NCI-H1930 (cell line): ENCODE data around the gene F2R.
"Not testable (repeated sequence)": the region's sequence is repeated elsewhere in the genome, so short reads cannot be mapped to it uniquely, and the experiment has no call there.

Source experiments
- DNase-seq, 2 experiments: peaks; one replicate each; lab custom pipeline; 2025; lab: John Stamatoyannopoulos, UW

F2R gene

DNA sequence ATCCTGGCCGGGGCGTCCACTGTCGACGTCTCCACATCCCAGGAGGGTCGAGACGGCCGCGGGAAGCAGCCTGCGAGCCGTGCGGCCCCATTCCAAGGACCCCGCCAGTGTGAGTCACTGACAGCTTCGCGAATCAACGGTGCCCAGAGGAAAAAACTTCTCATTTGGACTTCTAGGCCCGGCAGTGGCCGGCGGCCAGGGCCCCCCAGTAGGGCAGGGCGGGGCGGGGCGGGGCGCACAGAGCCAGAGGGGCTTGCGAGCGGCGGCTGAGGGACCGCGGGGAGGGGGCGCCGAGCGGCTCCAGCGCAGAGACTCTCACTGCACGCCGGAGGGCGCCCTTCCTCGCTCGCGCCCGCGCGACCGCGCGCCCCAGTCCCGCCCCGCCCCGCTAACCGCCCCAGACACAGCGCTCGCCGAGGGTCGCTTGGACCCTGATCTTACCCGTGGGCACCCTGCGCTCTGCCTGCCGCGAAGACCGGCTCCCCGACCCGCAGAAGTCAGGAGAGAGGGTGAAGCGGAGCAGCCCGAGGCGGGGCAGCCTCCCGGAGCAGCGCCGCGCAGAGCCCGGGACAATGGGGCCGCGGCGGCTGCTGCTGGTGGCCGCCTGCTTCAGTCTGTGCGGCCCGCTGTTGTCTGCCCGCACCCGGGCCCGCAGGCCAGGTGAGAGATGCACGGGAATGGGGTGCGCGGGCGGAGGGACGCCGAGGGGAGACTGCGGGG, at the start of gene F2R:
TSS of gene F2R (plus strand) at position 391 of the 720 bp plus-strand sequence. CDS start at position 573, 182 bp downstream.
- peak; percentile 38 to 56 for DNase-seq

DNA sequence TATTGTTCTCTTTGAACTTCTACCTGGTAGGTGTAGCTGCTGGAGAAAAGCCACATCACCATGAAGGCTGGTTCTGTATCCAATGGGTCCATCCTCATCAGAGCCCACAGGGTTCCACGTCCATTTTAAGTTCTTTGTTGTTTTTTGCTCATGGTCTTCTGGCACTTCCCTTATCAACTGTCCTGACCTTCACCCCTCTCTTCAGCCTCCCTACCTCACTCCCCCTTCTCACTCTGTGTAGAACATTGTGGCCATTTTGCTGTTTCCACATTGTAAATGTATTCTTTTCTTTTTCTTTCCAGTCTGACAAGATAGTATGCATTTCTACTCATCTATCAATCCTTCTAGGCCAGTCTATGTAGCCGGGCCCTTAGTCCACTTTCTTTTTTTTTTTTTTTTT, 48.4 kb upstream of the F2R start:
- DNase-seq, result no peak

DNA sequence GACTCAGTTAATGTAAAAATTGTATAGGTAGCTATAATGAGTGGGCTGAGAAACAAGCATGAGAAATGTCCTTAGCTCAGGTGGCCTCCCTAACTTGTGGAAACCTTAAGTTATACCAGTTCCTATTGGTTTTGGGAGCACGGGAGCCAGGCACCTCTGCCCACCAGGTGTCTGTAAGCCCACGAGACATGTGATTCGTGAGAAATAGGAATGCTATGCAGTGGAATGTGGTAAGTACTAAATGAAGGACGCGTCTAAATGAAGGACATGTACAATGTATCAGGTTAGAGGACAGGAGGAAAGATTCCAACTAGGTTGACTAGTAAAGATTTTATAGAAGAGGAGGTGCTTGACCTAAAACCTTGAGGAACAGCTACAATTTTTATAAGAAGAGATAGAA, 46.7 kb upstream of the F2R start:
- DNase-seq, result no peak

DNA sequence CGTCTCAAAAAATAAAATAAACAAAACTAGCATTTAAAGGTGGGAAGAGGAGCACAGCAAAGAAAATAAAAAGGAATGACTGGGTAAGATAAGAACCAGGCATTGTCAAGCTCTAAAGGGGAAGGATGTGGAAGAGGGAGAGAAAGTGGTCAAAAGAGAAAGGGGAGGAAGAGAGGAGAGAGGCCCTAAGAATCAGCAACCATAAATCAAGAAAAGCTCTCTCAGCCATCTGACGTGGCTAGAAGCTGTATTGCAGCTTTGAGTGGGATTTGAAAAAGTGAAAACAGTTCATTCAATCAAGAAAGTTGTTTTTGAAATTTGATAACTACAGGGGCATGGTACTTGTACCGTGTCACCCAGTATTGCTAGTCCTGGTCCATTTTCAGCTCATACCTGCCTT, 45.4 kb upstream of the F2R start:
- DNase-seq, result no peak

DNA sequence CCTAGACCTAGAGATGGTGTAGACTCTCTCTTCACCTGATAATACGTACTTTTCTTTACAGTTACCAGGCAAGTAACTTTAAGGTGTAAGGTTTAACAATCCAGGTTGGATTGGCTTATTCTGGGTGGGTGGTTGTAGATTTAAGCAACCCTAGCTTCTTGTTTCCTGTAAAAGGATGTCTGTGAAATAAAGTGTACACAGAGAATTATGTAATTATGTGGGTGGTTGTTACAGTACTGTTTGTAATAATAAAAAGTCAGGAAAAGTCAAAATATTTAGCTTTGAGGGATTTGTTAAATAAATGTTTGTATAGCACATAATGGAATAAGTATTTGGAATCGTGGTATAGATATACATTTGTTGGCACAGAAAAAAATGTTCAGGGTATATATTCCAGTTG, 43.7 kb upstream of the F2R start:
- no peak for DNase-seq

DNA sequence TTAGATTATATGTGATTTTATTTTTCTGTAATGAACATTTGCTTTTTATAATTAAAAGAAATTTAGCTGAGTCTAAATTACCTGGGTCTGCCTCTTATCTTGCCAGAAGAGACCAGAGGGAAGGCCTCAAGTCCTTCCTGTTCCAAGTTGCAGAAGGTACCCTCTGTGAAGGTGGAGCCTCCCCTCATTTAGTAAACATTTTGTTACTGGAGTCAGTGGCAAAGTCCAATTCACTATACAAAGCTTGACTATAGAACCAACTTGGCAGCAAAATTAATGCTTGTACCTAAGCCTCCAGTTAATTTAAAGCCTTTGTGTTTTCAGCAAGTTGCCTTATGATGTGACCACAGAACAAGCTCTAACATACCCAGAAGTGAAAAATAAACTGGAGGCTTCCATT, 42.8 kb upstream of the F2R start:
- no peak for DNase-seq

DNA sequence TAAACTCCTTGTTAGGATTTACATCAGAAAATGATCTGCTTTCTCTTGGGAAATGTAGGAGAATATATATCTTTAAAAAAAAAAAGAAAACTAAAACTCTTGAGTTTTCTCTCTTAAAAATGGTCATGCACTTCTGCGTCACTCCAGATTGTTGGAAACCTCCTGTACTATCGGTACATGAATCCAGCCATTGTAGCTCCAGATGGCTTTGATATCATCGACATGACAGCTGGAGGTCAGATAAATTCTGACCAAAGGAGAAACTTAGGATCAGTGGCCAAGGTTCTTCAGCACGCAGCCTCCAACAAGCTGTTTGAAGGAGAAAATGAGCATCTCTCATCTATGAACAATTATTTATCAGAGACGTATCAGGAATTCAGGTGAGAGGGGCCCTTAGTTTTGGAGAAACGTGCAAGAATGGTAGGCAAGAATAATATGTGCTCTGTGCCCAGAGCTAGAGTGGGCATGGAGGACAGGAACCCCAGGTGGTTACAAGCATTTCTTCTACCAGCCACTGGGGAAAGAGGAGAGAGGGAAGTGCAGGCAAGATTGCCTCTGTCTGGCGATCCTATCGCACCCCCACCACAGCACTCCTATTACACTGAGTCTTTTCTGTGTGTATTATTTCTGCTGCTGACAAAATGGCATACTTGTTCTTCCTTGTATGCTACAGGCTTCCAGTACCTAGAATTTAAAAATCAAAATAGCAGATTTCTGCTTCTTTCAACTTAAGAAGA, 41.4 kb upstream of the F2R start:
- DNase-seq, result no peak

DNA sequence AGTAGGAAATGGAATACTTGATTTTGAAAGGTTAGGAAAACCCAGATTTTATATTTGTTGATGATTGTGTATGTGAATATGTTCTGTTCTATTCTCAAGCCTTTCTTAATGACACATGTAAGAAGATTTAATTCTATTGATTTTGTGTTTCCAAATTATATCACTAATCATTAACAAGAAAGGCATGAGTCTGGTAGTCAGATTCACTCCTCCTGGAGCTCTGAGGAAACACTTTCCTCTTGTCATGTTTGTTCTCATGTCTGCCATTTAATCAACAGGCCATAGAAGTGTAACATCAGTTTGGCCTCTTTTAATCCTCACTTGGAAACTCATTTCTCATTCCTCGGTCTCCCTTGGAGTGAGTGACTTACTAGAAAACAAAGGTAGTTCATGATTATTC, 40.6 kb upstream of the F2R start:
- DNase-seq, result no peak

DNA sequence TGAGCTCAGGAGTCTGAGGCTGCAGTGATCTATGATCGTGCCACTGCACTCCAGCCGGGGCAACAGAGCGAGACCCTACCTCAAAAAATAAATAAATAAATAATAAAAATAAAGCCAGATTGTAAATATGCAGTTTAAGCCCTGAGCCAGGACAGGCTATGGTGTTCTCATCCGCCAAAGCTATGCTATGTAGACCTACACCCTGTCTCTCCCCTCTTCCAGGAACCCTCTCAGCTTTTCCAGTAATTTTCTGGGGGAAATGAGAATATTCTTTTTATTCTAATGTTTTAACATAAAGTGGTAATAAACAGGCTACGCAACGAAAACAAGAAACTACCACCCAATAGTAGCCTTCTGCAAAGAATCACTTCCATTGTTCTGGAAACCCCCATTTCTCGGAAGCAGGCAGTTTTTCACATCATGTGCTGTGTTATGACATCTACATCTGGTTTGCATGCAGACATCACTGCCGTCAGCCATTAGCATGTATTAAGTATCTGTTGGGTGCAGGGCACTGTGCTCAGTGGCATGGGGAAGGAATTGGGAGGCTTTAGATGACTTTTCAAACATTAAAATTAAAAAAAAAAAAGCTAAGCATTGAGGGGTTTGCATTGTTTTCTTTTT, 38.0 kb upstream of the F2R start:
- DNase-seq, result no peak

DNA sequence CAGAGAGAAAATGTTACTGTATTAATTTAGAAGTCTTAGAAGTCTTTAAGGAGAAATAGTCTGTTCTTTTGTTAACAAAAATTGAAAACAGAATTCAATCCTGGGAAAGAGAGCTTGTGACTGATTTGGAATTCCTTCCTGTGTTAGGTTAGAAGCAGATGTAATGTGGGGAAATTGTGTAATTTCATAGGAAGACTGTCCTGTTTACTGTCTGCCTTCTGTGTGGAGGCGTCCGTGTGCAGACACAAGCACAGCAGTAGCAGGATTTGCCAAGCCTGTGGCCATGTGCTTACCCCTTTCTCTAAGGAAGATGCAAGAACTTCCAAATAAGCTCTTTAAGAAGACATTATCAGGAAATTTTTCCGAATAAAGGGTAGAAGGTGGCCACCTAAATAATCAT, 36.7 kb upstream of the F2R start:
- DNase-seq, result no peak

DNA sequence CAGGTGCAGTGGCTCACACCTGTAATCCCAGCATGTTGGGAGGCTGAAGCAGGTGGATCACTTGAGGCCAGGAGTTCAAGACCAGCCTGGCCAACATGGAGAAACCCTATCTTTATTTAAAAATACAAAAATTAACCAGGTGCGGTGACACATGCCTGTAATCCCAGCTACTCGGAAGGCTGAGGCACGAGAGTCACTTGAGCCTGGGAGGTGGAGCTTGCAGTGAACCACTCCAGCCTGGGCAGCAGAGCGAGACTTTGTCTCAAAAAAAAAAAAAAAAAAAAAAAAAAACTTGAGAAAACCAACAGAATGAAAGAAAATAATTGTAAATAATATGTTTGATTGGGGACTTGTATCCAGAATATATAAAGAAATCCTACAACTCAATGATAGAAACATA, 35.1 kb upstream of the F2R start:
- not testable (repeated sequence) for DNase-seq

DNA sequence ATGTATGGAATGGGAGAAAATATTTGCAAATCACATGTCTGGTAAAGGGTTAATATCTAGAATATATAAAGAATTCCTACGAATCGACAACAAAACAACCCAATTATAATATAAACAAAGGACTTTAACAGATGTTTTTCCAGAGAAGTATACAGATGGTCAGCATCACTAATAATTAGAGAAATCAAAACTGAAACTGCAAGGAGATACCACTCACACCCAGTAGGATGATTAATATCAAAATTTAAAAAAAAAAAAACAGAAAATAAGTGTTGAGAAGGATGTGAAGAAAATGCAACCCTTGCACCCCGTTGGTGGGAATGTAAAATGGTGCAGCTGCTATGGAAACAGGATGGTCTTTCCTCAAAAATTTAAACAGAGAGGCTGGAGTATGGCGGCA, 34.6 kb upstream of the F2R start:
- DNase-seq, result no peak

DNA sequence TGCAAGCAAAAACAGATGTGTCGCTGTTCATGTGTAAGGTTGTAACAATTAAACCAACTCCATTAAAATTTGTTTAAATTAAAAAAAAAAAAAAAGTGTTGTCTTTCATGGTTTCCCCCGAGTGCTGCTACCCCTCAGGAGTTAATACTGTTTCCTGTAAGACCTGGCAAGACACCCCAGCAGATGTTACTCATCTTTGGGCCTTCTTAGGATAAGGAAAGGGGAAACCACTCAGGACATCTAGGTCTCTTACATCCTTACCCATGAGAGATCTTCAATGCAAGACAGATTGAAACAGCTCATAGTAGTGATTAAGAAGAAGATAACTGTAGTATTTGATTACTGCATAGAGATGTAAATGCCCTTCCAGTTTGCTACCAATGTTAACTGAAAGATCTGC, 33.5 kb upstream of the F2R start:
- no peak for DNase-seq

DNA sequence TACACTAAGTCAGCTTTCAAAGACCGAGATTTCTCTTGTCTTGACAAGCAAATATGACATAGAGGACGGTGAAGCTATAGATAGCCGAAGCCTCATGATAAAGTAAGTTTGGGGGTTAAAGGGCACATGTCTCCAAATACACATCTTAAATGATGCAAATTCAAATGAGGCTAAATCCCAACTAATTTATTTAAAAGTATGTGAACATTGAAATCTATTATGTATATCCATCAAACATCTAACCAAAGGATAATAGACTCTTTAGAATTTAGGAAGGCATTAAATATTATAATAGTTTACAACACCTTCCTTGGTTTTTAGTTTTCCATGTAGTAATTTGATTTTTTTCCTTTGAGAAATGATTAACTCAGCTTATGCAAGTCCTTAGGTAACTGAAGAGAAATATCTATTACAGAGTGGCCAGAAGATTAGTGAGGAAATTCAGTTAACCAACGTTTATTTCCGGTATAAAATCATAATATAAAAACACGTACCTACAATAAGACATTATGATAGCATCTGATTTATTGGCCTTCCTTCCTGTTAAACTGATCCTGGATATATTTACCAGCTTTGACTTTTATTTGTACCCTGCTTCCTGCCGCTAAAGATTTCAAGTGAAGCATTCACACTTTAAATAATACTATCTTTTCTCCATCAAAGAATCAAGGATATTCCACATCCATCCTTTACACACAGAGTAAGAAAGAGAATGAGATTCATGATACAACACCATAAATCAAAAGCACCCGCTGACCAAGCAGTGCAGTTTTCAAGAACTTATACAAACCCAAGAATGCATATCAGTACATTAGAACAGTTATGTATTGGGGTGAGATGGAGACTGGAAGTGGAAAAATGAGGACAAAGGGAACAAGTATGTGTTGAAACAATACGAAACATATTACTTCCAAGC, 31.9 kb upstream of the F2R start:
- DNase-seq, result no peak

DNA sequence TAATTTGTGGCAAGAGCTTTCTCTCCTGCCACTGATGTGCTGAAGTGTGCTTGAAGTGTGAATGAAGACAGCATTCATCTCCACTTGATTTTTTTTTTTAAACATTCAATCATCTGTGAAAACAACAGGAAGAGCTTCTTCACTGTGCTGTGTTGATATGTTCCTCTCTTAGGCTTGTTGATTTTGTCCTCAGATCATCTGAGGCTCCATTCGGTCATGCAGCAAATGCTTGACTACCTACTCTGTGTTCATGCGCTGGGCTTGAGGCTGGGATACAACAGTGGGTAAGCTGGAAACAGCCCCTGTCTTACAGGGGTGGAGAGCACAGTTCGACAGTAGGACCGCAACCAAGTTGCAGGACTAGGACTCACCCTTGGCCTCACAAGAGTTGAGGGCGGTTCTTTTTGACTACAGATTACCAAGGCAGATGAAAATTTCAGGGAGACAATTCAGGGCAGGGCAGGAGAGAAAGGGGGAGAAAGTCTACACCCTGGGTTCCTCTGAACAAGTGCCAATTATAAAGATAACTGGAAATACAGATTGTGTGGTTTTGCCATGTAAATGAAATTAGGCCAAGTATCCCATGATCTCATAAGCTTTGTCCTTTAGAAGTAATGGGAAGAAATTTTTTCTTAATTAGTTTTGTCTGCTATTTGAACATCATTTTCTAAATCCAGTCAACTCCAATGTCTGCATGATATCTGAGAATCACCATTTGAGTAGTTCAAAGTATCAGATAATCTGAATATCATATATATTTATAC, 31.0 kb upstream of the F2R start:
- DNase-seq, result no peak

DNA sequence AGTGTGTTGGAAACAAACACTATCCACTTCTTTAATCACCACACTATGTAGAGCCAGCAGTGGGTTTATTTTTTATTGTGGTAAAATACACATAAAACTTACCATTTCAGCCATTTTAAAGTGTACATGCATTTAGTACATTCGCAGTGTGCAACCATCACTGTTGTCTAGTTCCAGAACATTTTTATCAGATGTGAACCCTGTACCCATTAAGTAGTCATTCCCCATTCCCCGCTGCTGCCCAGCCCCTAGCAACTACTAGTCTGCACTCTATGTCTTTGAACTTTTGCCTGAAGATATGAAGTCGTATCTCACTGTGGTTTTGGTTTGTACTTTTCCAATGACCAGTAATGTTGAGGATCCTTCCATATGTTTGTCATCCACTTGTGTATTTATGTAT, 30.2 kb upstream of the F2R start:
- no peak for DNase-seq

DNA sequence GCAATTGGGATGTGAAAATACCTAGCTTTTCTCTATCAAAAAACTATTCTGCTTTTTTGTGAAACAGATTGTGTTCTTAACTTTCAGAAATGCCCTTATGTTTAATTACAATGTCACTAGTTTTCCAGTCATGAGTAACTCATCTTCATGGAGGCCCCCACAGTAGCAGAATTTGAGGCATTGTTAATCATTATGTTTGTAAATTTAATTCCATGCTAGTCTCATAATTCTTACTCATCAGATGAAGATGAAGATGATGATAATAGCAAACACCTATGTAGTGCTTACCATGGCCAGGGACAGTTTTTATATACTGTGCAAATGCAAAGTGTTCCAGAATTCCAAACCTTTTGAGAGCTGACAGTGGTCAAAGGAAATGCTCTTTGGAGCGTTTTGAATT, 27.7 kb upstream of the F2R start:
- no peak for DNase-seq

DNA sequence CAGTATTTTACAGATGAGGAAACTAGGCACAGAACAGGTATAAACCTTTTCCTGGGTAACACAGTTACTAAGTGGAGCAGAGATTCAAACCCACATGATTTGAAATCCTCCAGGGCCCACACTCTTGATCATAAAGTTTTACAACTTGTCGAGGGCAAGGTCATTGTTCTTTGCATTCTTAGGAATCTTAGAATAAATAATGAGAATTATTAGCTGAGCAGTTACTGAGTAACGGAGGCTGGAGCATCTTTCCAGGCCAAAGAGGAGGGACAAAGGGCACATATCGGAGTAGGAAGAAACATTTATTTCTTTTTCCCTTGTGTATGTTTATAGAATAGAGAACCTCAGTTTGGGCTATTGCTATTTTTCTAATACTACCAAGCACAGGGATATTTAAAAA, 27.1 kb upstream of the F2R start:
- DNase-seq, result no peak

DNA sequence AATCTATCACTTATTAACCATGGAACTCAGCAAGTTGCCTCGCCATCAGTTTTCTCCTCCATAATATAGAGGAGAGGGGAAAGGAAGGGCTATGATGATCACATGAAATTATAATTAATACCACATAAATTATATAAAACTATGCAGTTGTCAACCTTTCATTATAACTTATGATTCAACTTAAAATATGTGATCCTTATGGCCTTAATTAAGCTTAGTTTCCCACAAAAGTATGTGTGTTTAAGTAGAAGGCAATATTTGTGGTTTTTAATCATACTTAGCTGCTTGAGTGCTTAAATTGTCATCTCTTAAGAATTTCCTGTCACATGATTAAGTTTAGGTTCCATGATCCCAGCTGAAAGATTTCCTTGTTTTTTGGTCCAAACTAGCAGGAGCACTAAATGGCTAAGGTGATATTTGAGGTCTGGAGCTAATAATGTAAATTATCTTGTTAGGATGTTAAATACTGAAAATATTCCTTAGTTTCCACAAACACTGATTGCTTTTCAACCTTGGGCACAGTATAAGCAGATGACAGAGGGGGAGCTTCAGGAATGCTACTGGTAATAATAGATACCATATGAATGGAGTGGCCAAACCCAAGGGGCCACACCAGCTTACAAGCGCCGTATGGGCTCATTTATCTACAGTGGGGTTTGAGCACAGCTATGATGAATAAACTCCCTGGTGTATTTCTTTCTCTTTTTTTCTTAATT, 26.4 kb upstream of the F2R start:
- no peak for DNase-seq

DNA sequence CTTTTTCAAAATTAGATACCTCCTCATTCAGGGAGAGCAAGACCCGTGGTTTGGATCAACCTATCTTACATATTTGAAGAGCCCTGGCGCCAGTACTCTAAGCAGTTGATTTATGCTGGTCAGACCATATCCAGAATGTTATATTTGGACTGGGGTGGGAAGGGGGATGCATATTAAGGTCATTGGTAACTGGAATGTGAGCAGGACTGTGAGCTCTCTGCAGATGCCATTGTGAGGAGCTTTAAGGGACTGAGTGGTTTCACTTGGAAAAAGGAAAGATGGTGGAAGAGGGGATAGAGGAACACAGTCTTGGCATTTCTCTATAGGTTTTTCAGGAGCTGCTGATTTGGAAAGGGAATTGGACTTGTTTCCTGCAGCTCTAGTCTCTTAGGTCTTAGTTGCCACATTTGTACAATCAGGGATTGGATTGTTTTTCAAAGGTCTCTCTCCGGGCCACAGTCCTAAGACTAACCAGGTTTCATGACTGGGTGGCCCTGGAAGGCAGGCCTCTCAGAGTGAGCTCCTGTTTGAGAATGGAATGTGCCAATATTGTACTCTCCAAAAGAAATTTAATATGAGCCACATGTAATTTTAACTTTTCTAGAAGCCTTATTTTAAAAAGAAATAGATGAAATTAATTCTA, 25.8 kb upstream of the F2R start:
- no peak for DNase-seq
